AG04450 (cell line): ENCODE data around the gene CDH2. TPM values are rescaled to one million over a fixed set of nuclear protein-coding genes. Genes with fewer than 3 reads are reported as not detected.

Source experiments
- CTCF ChIA-PET: fragments of 300-600, 350-600 bp; formaldehyde crosslinking; extraction: SDS; loops from one replicate; lab custom pipeline; 2022; ENCODE audit warnings: antibody characterized with exemption, inconsistent platforms; lab: Charles Lee
- POLR2A ChIA-PET: fragments of 350-600 bp; formaldehyde crosslinking; extraction: SDS; loops from one replicate; lab custom pipeline; 2021; ENCODE audit warnings: antibody characterized with exemption, inconsistent platforms; lab: Yijun Ruan, JAX
- DNase-seq: peaks from one replicate; pipeline ENCODE4 v3.0.0-alpha.2; 2011; ENCODE audit warnings: low read depth, low spot score
- H3K27ac ChIP-seq: one replicate; pipeline ENCODE4 v1.5.1; 2012; ENCODE audit warnings: low read depth, low read length, control low read depth
- H3K27me3 ChIP-seq: one replicate; pipeline ENCODE4 v1.6.0; 2012; ENCODE audit warnings: low read length; ENCODE audit not compliant: control insufficient read depth, insufficient read depth
- H3K4me3 ChIP-seq: 2 replicates; pipeline ENCODE4 v1.5.1; 2011; ENCODE audit warnings: mild to moderate bottlenecking, low read depth, low read length, control low read depth
- H3K9me3 ChIP-seq: 2 replicates; pipeline ENCODE4 v1.5.1; 2012; ENCODE audit warnings: low read length; ENCODE audit not compliant: control insufficient read depth, insufficient read depth
- polyA plus RNA-seq: library from polyadenylated mRNA; depleted of rRNA; stranded (reverse); fragments of >200 nt; gene quantifications from 2 replicates; pipeline ENCODE4 v1.2.3, GENCODE V29; 2011
- TF ChIP-seq, protein P1 (sequence below): IDR thresholded peaks from 2 replicates; pipeline ENCODE4 v1.5.1; 2011; ENCODE audit warnings: low read depth, low read length, control low read depth, inconsistent platforms

The CDH2 gene
- polyA plus RNA-seq, 1 experiment: 45.9 TPM

DNA sequence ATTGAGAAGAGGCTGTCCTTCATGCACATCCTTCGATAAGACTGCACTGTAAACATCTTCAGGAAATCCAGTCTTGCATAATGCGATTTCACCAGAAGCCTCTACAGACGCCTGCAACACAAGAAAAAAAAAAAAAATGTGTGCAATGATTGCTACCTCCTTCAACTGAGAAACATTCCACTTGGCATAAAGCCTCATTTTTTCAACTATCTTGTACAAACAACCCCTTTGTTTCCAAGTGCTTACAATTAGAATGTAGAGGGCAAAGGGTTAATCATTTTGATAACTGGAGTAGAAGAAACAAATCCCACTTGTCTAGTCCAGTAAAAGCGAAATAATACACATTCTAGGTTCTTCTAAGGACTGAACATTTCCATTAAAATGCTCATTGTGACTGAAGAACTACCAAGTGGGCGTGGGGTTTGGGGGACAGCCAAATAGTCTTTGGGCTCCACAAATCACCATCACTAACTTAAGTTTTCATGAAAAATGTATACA lies 29.2 kb downstream of the CDH2 start:
- POLR2A ChIA-PET: no interaction called here

DNA sequence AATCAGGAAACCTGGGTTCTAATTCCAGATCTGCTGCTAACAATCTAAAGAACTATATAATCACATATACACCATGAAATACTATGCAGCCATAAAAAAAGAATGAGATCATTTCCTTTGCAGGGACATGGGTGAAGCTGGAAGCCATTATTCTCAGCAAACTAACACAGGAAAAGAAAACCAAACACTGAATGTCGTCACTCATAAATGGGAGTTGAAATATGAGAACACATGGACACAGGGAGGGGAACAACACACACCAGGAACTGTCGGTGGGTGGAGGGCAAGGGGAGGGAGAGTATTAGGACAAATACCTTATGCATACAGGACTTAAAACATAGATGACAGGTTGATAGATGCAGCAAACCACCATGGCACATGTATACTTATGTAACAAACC lies 33.2 kb downstream of the CDH2 start:
- no peaks in the 10 kb centered on the region for H3K27me3 ChIP-seq
- CTCF ChIA-PET: interaction anchor here (0.8 kb wide), 1 partner anchor 12 kb away, joined by 3 read pairs; no protein-coding TSS in a partner anchor
- H3K9me3 ChIP-seq: no peaks in the 10 kb centered on the region
- TF ChIP-seq, protein P1, sequence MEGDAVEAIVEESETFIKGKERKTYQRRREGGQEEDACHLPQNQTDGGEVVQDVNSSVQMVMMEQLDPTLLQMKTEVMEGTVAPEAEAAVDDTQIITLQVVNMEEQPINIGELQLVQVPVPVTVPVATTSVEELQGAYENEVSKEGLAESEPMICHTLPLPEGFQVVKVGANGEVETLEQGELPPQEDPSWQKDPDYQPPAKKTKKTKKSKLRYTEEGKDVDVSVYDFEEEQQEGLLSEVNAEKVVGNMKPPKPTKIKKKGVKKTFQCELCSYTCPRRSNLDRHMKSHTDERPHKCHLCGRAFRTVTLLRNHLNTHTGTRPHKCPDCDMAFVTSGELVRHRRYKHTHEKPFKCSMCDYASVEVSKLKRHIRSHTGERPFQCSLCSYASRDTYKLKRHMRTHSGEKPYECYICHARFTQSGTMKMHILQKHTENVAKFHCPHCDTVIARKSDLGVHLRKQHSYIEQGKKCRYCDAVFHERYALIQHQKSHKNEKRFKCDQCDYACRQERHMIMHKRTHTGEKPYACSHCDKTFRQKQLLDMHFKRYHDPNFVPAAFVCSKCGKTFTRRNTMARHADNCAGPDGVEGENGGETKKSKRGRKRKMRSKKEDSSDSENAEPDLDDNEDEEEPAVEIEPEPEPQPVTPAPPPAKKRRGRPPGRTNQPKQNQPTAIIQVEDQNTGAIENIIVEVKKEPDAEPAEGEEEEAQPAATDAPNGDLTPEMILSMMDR: no peak
- no peak overlapping the region for H3K27ac ChIP-seq
- DNase-seq: no peak
- no peak overlapping the region for H3K4me3 ChIP-seq
- POLR2A ChIA-PET: no interaction called here

More for the DNA sequence above, 29.2 kb downstream of the CDH2 start:
- Histone ChIP-seq H3K9me3 (no peaks in the 10 kb centered on the region; the same call in 1 of the 2 replicates), H3K27ac (no peak overlapping the region), H3K27me3 (no peaks in the 10 kb centered on the region), H3K4me3 (no peak overlapping the region)
- CTCF ChIA-PET: interaction anchor here (1.0 kb wide), 1 partner anchor 20 kb away, joined by 3 read pairs; no protein-coding TSS in a partner anchor
- DNase-seq: peak; percentile 23
- TF ChIP-seq, protein P1: no peak

DNA sequence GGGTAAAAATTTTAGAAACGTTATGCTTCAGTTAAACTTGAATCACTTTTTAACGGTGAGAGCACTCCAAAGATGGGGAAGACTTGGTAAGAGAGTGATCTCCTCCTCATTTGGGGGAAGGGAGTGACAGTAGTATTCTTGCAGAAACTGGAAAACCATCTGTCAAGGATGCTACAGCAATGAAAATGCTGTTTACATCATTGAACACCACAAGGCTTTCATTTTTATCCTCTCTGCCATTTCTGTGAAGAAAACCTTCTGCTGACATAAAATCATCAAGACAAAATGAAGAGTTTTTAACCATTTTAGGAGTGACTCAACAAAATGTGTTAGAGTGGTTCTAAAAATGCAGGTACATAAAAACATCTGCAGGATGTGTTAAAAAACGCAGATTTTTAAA lies 38.1 kb downstream of the CDH2 start:
- CTCF ChIA-PET: no interaction called here
- Histone ChIP-seq H3K27me3 (no peaks in the 10 kb centered on the region), H3K9me3 (no peaks in the 10 kb centered on the region), H3K4me3 (no peak overlapping the region), H3K27ac (no peak overlapping the region)
- POLR2A ChIA-PET: no interaction called here
- DNase-seq: no peak
- TF ChIP-seq, protein P1: no peak

DNA sequence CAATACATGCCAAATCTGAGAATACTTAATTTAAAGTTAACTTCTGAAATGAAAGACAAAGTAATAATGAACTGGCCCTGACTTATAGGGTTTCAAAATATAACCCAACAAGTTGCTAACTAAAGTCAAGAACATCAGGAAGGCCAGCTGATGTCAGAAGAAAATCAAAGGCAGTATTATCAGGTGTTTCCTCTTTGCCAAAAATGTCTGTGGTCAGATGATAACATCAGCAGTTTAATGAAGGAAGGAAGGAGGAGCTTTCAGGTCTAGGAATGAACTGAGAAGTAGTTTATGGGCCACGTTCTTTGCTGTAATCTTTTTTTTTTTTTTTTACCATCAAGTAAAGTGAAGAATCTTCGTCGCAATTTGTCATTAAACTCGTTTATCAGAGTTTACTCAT lies 40.9 kb downstream of the CDH2 start:
- H3K27ac ChIP-seq: no peak overlapping the region
- no peak for DNase-seq
- TF ChIP-seq, protein P1: no peak
- no peaks in the 10 kb centered on the region for H3K27me3 ChIP-seq
- H3K9me3 ChIP-seq: no peaks in the 10 kb centered on the region
- CTCF ChIA-PET: no interaction called here
- POLR2A ChIA-PET: no interaction called here
- no peak overlapping the region for H3K4me3 ChIP-seq

DNA sequence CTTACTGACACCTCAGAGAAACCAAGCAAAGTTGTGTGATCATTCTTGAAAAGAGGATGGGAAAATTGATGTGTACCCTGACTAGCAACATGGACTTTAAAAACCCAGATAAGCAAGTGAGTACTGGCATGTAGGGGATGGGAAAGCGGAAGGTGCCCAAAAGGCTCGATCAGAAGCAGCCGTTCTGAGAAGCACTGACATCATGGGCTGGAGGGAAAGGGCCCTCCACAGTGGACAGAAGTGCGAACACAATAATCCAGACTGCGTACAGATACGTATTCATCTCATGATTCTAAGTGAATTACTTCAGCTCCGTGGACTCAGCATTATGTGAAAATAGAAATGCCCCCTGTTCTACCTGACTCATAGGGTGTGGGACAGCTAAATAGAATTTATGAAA lies 42.2 kb downstream of the CDH2 start:
- POLR2A ChIA-PET: no interaction called here
- Histone ChIP-seq H3K9me3 (no peaks in the 10 kb centered on the region), H3K27me3 (no peaks in the 10 kb centered on the region), H3K27ac (no peak overlapping the region), H3K4me3 (no peak overlapping the region)
- CTCF ChIA-PET: no interaction called here
- TF ChIP-seq, protein P1: no peak
- DNase-seq: no peak
